CD4-positive, CD25-positive, alpha-beta regulatory T cell (primary cell): ENCODE results near the gene TSPAN31. TPM values are rescaled to one million over a fixed set of nuclear protein-coding genes. Genes with fewer than 3 reads are reported as not detected.

Experiments used
- ATAC-seq, 2 donors: fragments of 150-1000 bp; cut with Tn5 transposase; one replicate each; pipeline ENCODE4 v1.10.0; 2021; ENCODE audit warnings: low read depth in 2 of 2, moderate number of reproducible peaks in 2 of 2, moderate library complexity in 1 of 2
- DNase-seq, 3 donors: peaks; one replicate each; pipeline versions ENCODE4 v3.0.0 to v3.0.0-alpha.2; 2012 to 2022; ENCODE audit warnings: mixed read lengths in 1 of 3
- H3K27ac ChIP-seq: one replicate; pipeline ENCODE4 v1.7.0; 2013; ENCODE audit warnings: mild to moderate bottlenecking, low read length; ENCODE audit not compliant: insufficient read depth, poor library complexity, severe bottlenecking
- H3K27me3 ChIP-seq: one replicate; pipeline ENCODE4 v1.7.0; 2013; ENCODE audit warnings: low read length; ENCODE audit not compliant: control insufficient read depth, insufficient read depth
- H3K36me3 ChIP-seq: one replicate; pipeline ENCODE4 v1.7.0; 2013; ENCODE audit warnings: mild to moderate bottlenecking, low read length, moderate library complexity; ENCODE audit not compliant: control insufficient read depth, insufficient read depth
- H3K4me1 ChIP-seq: 2 replicates; pipeline ENCODE4 v1.7.0; 2013; ENCODE audit warnings: mild to moderate bottlenecking, low read length; ENCODE audit not compliant: insufficient read depth, control insufficient read depth, poor library complexity, severe bottlenecking
- H3K4me3 ChIP-seq: one replicate; pipeline ENCODE4 v1.7.0; 2013; ENCODE audit warnings: low read depth, mild to moderate bottlenecking, low read length, moderate library complexity
- H3K9me3 ChIP-seq, 2 experiments: 1 replicate in 1 of 2; 2 replicates in 1 of 2; pipeline ENCODE4 v1.7.0; 2013; ENCODE audit warnings: low read length in 2 of 2, mild to moderate bottlenecking in 1 of 2, moderate library complexity in 1 of 2; ENCODE audit not compliant: control insufficient read depth in 2 of 2
- H3K27ac Mint-ChIP-seq, 3 donors: one replicate each; pipeline ENCODE4 v1.8.0; 2020 to 2022; ENCODE audit warnings: mild to moderate bottlenecking in 3 of 3, mixed read lengths in 3 of 3, moderate library complexity in 2 of 3
- H3K27me3 Mint-ChIP-seq: one replicate; pipeline ENCODE4 v1.8.0; 2022; ENCODE audit warnings: mild to moderate bottlenecking, mixed read lengths
- H3K36me3 Mint-ChIP-seq: one replicate; pipeline ENCODE4 v1.8.0; 2020; ENCODE audit warnings: mixed read lengths
- H3K4me1 Mint-ChIP-seq, 4 donors: one replicate each; pipeline ENCODE4 v1.8.0; 2020 to 2022; ENCODE audit warnings: mixed read lengths in 4 of 4, mild to moderate bottlenecking in 1 of 4
- H3K4me3 Mint-ChIP-seq, 4 donors: one replicate each; pipeline ENCODE4 v1.8.0; 2020 to 2022; ENCODE audit warnings: mild to moderate bottlenecking in 4 of 4, mixed read lengths in 4 of 4, moderate library complexity in 3 of 4
- H3K9me3 Mint-ChIP-seq, 7 donors: one replicate each; pipeline ENCODE4 v1.8.0; 2020 to 2022; ENCODE audit warnings: mixed read lengths in 7 of 7, mild to moderate bottlenecking in 3 of 7, moderate library complexity in 2 of 7
- polyA plus RNA-seq, 4 donors: library from polyadenylated mRNA; unstranded; fragments of 300-500 nt; fragmentation: Illumina TruSeq; gene quantifications; one replicate each; pipeline ENCODE4 v1.2.3, GENCODE V29; 2021
- total RNA-seq: library from RNA; stranded (reverse); gene quantifications from one replicate; pipeline ENCODE4 v1.2.3, GENCODE V29; 2022

TSPAN31 gene
- total RNA-seq: 8.7 TPM
- 10 to 100 TPM; 38.4 to 48.9 (median 39.6) TPM for polyA plus RNA-seq

GRCh38 chr12:57744777-57745484 is at the start of gene TSPAN31:
Gene TSPAN31 (plus strand): TSS chr12:57745039. CDS start chr12:57745155, 116 bp downstream.
- peaks cover 14% of the 10 kb centered on the region for H3K36me3 Mint-ChIP-seq
- H3K4me3 Mint-ChIP-seq: peak within 1 kb of the TSS; percentile 86 to 93 (median 92)
- ATAC-seq (peak; percentile 80 to 82), DNase-seq (peak; percentile 92 to 98 (median 96))
- H3K9me3 Mint-ChIP-seq: peaks cover 0 to 2% (median 0%) of the 10 kb centered on the region in 7 donors
- Histone ChIP-seq H3K36me3 (peaks cover 23% of the 10 kb centered on the region), H3K27me3 (no peaks in the 10 kb centered on the region), H3K4me1 (peaks cover 52% of the 10 kb centered on the region), H3K27ac (peak within 1 kb of the TSS; percentile 93), H3K4me3 (peak within 1 kb of the TSS; percentile 84), H3K9me3 (no peaks in the 10 kb centered on the region)
- no peaks in the 10 kb centered on the region for H3K27me3 Mint-ChIP-seq
- peaks cover 0 to 60% (median 32%) of the 10 kb centered on the region in 4 donors for H3K4me1 Mint-ChIP-seq
- H3K27ac Mint-ChIP-seq: peak within 1 kb of the TSS; percentile 89 to 97 (median 97)

GRCh38 chr12:57695770-57696432 is 48.9 kb upstream of the TSPAN31 start:
- ATAC-seq (no peak), DNase-seq (no peak)
- Histone ChIP-seq H3K27ac (no peak overlapping the region), H3K9me3 (no peaks in the 10 kb centered on the region), H3K4me3 (no peak overlapping the region), H3K36me3 (peaks cover 35% of the 10 kb centered on the region), H3K27me3 (no peaks in the 10 kb centered on the region), H3K4me1 (peaks cover 13% of the 10 kb centered on the region)
- peaks cover 40% of the 10 kb centered on the region for H3K36me3 Mint-ChIP-seq
- peaks cover 14% of the 10 kb centered on the region for H3K27me3 Mint-ChIP-seq
- H3K4me1 Mint-ChIP-seq: peaks cover 5 to 32% (median 26%) of the 10 kb centered on the region in 4 donors
- H3K4me3 Mint-ChIP-seq: peak overlapping the region; percentile 15 to 68 (median 41)
- no peak overlapping the region for H3K27ac Mint-ChIP-seq
- peaks cover 0 to 2% (median 0%) of the 10 kb centered on the region in 7 donors for H3K9me3 Mint-ChIP-seq

- peaks cover 41% of the 10 kb centered on the region for H3K36me3 Mint-ChIP-seq
- H3K4me3 Mint-ChIP-seq: no peak overlapping the region
Measured at GRCh38 chr12:57697076-57697475, 47.8 kb upstream of the TSPAN31 start.

GRCh38 chr12:57698414-57698813 is 46.4 kb upstream of the TSPAN31 start:
- no peak overlapping the region for H3K4me3 ChIP-seq
- H3K27ac ChIP-seq: no peak overlapping the region
- H3K27ac Mint-ChIP-seq: peak overlapping the region in 1 of 3 donors; percentile 6
- peaks cover 14 to 32% (median 27%) of the 10 kb centered on the region in 4 donors for H3K4me1 Mint-ChIP-seq
- no peaks in the 10 kb centered on the region for H3K27me3 Mint-ChIP-seq
- H3K36me3 ChIP-seq: peaks cover 52% of the 10 kb centered on the region
- no peak overlapping the region for H3K4me3 Mint-ChIP-seq
- H3K36me3 Mint-ChIP-seq: peaks cover 53% of the 10 kb centered on the region
- H3K27me3 ChIP-seq: no peaks in the 10 kb centered on the region
- ATAC-seq (no peak), DNase-seq (no peak)
- H3K9me3 Mint-ChIP-seq: peaks cover 0 to 7% (median 2%) of the 10 kb centered on the region in 7 donors
- H3K9me3 ChIP-seq: peaks cover 3 to 6% of the 10 kb centered on the region in 2 experiments
- H3K4me1 ChIP-seq: peaks cover 13% of the 10 kb centered on the region

More at GRCh38 chr12:57697076-57697475, 47.8 kb upstream of the TSPAN31 start:
- no peaks in the 10 kb centered on the region for H3K27me3 ChIP-seq
- peaks cover 38% of the 10 kb centered on the region for H3K36me3 ChIP-seq
- H3K4me1 ChIP-seq: peaks cover 13% of the 10 kb centered on the region
- ATAC-seq: no peak
- no peaks in the 10 kb centered on the region for H3K9me3 ChIP-seq
- no peak overlapping the region for H3K4me3 ChIP-seq
- DNase-seq: no peak
- peak overlapping the region in 2 of 3 donors; percentile 43 to 60 for H3K27ac Mint-ChIP-seq
- H3K9me3 Mint-ChIP-seq: peaks cover 0 to 2% (median 0%) of the 10 kb centered on the region in 7 donors
- H3K27ac ChIP-seq: no peak overlapping the region
- H3K27me3 Mint-ChIP-seq: peaks cover 4% of the 10 kb centered on the region
- peaks cover 6 to 32% (median 26%) of the 10 kb centered on the region in 4 donors for H3K4me1 Mint-ChIP-seq

- peaks cover 66% of the 10 kb centered on the region for H3K36me3 Mint-ChIP-seq
- Histone ChIP-seq H3K27me3 (no peaks in the 10 kb centered on the region), H3K4me3 (no peak overlapping the region), H3K4me1 (peaks cover 1% of the 10 kb centered on the region), H3K36me3 (peaks cover 68% of the 10 kb centered on the region), H3K27ac (no peak overlapping the region), H3K9me3 (peaks cover 10 to 15% of the 10 kb centered on the region in 2 experiments)
- DNase-seq: no peak
- peak overlapping the region in 2 of 3 donors; percentile 37 to 60 for H3K27ac Mint-ChIP-seq
- H3K9me3 Mint-ChIP-seq: peaks cover 0 to 8% (median 7%) of the 10 kb centered on the region in 7 donors
- peaks cover 14 to 34% (median 26%) of the 10 kb centered on the region in 4 donors for H3K4me1 Mint-ChIP-seq
- no peak for ATAC-seq
- no peaks in the 10 kb centered on the region for H3K27me3 Mint-ChIP-seq
- no peak overlapping the region for H3K4me3 Mint-ChIP-seq
Measured at GRCh38 chr12:57700317-57700716, 44.5 kb upstream of the TSPAN31 start.

GRCh38 chr12:57707250-57707649 is 37.6 kb upstream of the TSPAN31 start:
- peaks cover 10 to 15% of the 10 kb centered on the region in 2 experiments for H3K9me3 ChIP-seq
- Mint-ChIP-seq H3K4me1 (peaks cover 17 to 24% (median 20%) of the 10 kb centered on the region in 4 donors), H3K36me3 (peaks cover 50% of the 10 kb centered on the region), H3K9me3 (peaks cover 0 to 8% (median 7%) of the 10 kb centered on the region in 7 donors), H3K27me3 (no peaks in the 10 kb centered on the region), H3K4me3 (no peak overlapping the region), H3K27ac (no peak overlapping the region)
- H3K36me3 ChIP-seq: peaks cover 49% of the 10 kb centered on the region
- no peaks in the 10 kb centered on the region for H3K27me3 ChIP-seq
- no peak for DNase-seq
- no peak for ATAC-seq
- no peak overlapping the region for H3K27ac ChIP-seq
- no peak overlapping the region for H3K4me3 ChIP-seq
- H3K4me1 ChIP-seq: no peaks in the 10 kb centered on the region

GRCh38 chr12:57708296-57708695 is 36.5 kb upstream of the TSPAN31 start:
- Histone ChIP-seq H3K4me3 (no peak overlapping the region), H3K36me3 (peaks cover 47% of the 10 kb centered on the region), H3K4me1 (no peaks in the 10 kb centered on the region), H3K27ac (no peak overlapping the region), H3K27me3 (no peaks in the 10 kb centered on the region), H3K9me3 (peaks cover 8 to 11% of the 10 kb centered on the region in 2 experiments)
- no peaks in the 10 kb centered on the region for H3K27me3 Mint-ChIP-seq
- H3K4me1 Mint-ChIP-seq: peaks cover 14 to 20% (median 17%) of the 10 kb centered on the region in 4 donors
- no peak for ATAC-seq
- H3K36me3 Mint-ChIP-seq: peaks cover 41% of the 10 kb centered on the region
- no peak overlapping the region for H3K27ac Mint-ChIP-seq
- peaks cover 0 to 7% (median 2%) of the 10 kb centered on the region in 7 donors for H3K9me3 Mint-ChIP-seq
- no peak overlapping the region for H3K4me3 Mint-ChIP-seq
- DNase-seq: no peak
